BLaER1 treated with 17β-estradiol and CSF1 and Interleukin-3, amounts not matched to agents 10 nM and 100 nM (cell line): ENCODE data around the gene CUX1.
"Not testable (repeated sequence)": the region's sequence is repeated elsewhere in the genome, so short reads cannot be mapped to it uniquely, and the experiment has no call there.

ENCODE experiments used
- H3K27ac ChIP-seq, 11 experiments: shearing (Covaris generic); formaldehyde crosslinking; 2 replicates each; pipeline ENCODE4 v1.8.1; 2022
- H3K27me3 ChIP-seq, 11 experiments: shearing (Covaris generic); formaldehyde crosslinking; 2 replicates each; pipeline ENCODE4 v1.8.1; 2022
- H3K36me3 ChIP-seq, 11 experiments: shearing (Covaris generic); formaldehyde crosslinking; 2 replicates each; pipeline ENCODE4 v1.8.1; 2022
- H3K4me1 ChIP-seq, 10 experiments: shearing (Covaris generic); formaldehyde crosslinking; 2 replicates each; pipeline ENCODE4 v1.8.1; 2022
- H3K4me2 ChIP-seq, 11 experiments: shearing (Covaris generic); formaldehyde crosslinking; 2 replicates each; pipeline ENCODE4 v1.8.1; 2022
- H3K4me3 ChIP-seq, 10 experiments: shearing (Covaris generic); formaldehyde crosslinking; 2 replicates each; pipeline ENCODE4 v1.8.1; 2022
- H3K9ac ChIP-seq, 11 experiments: shearing (Covaris generic); formaldehyde crosslinking; 2 replicates each; pipeline ENCODE4 v1.8.1; 2022
- H3K9me3 ChIP-seq, 11 experiments: shearing (Covaris generic); formaldehyde crosslinking; replicated peaks in 1 of 11; 2 replicates each; pipeline ENCODE4 v1.8.1; 2022
- H4K20me1 ChIP-seq, 11 experiments: shearing (Covaris generic); formaldehyde crosslinking; 2 replicates each; pipeline ENCODE4 v1.8.1; 2022
- Cebpa-rat ChIP-seq, 11 experiments: shearing (Covaris generic); IDR thresholded peaks; 2 replicates each; pipeline ENCODE4 v1.8.1; 2022

Gene CUX1

GRCh38 chr7:102300643-102301221 lies 483.3 kb downstream of the CUX1 start:
- H3K4me1 ChIP-seq: peaks cover 61 to 80% (median 71%) of the 10 kb centered on the region in 10 experiments
- peak overlapping the region in 3 of 11 experiments; percentile 2 to 98 (median 97); a peak in 3 of 22 replicates for H3K27ac ChIP-seq

GRCh38 chr7:102301367-102301766 lies 483.9 kb downstream of the CUX1 start:
- peaks cover 22 to 66% (median 36%) of the 10 kb centered on the region in 11 experiments for H3K36me3 ChIP-seq
- not testable (repeated sequence) for H3K9ac ChIP-seq, H3K9me3 ChIP-seq, H3K27me3 ChIP-seq, H3K4me3 ChIP-seq
- H3K4me2 ChIP-seq: peak overlapping the region in 3 of 11 experiments; percentile 94 to 99 (median 95); a peak in 1 of 22 replicates
- H3K27ac ChIP-seq: peak overlapping the region in 4 of 11 experiments; percentile 29 to 98 (median 94); a peak in 6 of 22 replicates
- H4K20me1 ChIP-seq: peaks cover 5 to 89% (median 46%) of the 10 kb centered on the region in 11 experiments
- H3K4me1 ChIP-seq: peaks cover 61 to 80% (median 71%) of the 10 kb centered on the region in 10 experiments

More at GRCh38 chr7:102300643-102301221, 483.3 kb downstream of the CUX1 start:
- Histone ChIP-seq H3K27me3 (no peaks in the 10 kb centered on the region), H4K20me1 (peaks cover 9 to 96% (median 52%) of the 10 kb centered on the region in 11 experiments), H3K4me3 (no peak overlapping the region), H3K36me3 (peaks cover 22 to 72% (median 40%) of the 10 kb centered on the region in 11 experiments), H3K4me2 (0 out of 22 replicates have a peak overlapping the region, but pooled peaks of 1 of the 11 experiments have one; percentile 99), H3K9me3 (no peaks in the 10 kb centered on the region), H3K9ac (no peak overlapping the region)
- TF ChIP-seq Cebpa-rat (IDR thresholded peaks at IDR 0.05): no peak

GRCh38 chr7:102302025-102302424 lies 484.6 kb downstream of the CUX1 start:
- no peak for TF ChIP-seq Cebpa-rat (IDR thresholded peaks at IDR 0.05)
- peaks cover 65 to 83% (median 75%) of the 10 kb centered on the region in 10 experiments for H3K4me1 ChIP-seq
- no peaks in the 10 kb centered on the region for H3K27me3 ChIP-seq
- H3K9me3 ChIP-seq: no peaks in the 10 kb centered on the region
- H3K9ac ChIP-seq: peak overlapping the region in 5 of 11 experiments; percentile 1 to 74 (median 7); a peak in 6 of 22 replicates
- H3K36me3 ChIP-seq: peaks cover 21 to 59% (median 36%) of the 10 kb centered on the region in 11 experiments
- H3K27ac ChIP-seq: peak overlapping the region in 8 of 11 experiments; percentile 9 to 98 (median 93); a peak in 12 of 22 replicates
- peak overlapping the region; percentile 74 to 99 (median 93); a peak in 18 of 22 replicates for H3K4me2 ChIP-seq
- H4K20me1 ChIP-seq: peaks cover 0 to 83% (median 39%) of the 10 kb centered on the region in 11 experiments; a peak in 19 of 22 replicates
- H3K4me3 ChIP-seq: no peak overlapping the region

GRCh38 chr7:102303669-102304422 lies 486.4 kb downstream of the CUX1 start:
- Histone ChIP-seq H3K4me3 (peak overlapping the region in 7 of 10 experiments; percentile 13 to 47 (median 28); a peak in 7 of 20 replicates), H3K36me3 (peaks cover 26 to 61% (median 44%) of the 10 kb centered on the region in 11 experiments), H3K9me3 (no peaks in the 10 kb centered on the region), H4K20me1 (peaks cover 0 to 80% (median 21%) of the 10 kb centered on the region in 11 experiments; a peak in 13 of 22 replicates), H3K4me1 (peaks cover 83 to 95% (median 89%) of the 10 kb centered on the region in 10 experiments), H3K27me3 (no peaks in the 10 kb centered on the region), H3K4me2 (peak overlapping the region; percentile 74 to 99 (median 93)), H3K9ac (peak overlapping the region; percentile 32 to 83 (median 63); a peak in 19 of 22 replicates), H3K27ac (peak overlapping the region in 10 of 11 experiments; percentile 37 to 98 (median 93); a peak in 19 of 22 replicates)
- TF ChIP-seq Cebpa-rat (IDR thresholded peaks at IDR 0.05): no peak

GRCh38 chr7:102304668-102305067 lies 487.2 kb downstream of the CUX1 start:
- H3K9ac ChIP-seq: peak overlapping the region in 9 of 11 experiments; percentile 38 to 83 (median 63); a peak in 17 of 22 replicates

GRCh38 chr7:102305414-102306268 lies 488.2 kb downstream of the CUX1 start:
- Histone ChIP-seq H3K27me3 (no peaks in the 10 kb centered on the region), H3K9ac (peak overlapping the region in 8 of 11 experiments; percentile 67 to 85 (median 82); a peak in 13 of 22 replicates), H3K4me3 (no peak overlapping the region; a peak in 1 of 20 replicates), H3K9me3 (no peaks in the 10 kb centered on the region), H3K4me1 (peaks cover 75 to 91% (median 86%) of the 10 kb centered on the region in 10 experiments), H3K36me3 (peaks cover 34 to 64% (median 49%) of the 10 kb centered on the region in 11 experiments), H3K27ac (peak overlapping the region in 10 of 11 experiments; percentile 71 to 98 (median 93); a peak in 18 of 22 replicates), H3K4me2 (peak overlapping the region; percentile 81 to 99 (median 94)), H4K20me1 (peaks cover 0 to 64% (median 6%) of the 10 kb centered on the region in 11 experiments; a peak in 12 of 22 replicates)
- peak in 3 of 11 experiments; percentile 37 to 60 (median 56); a peak in 5 of 22 replicates for TF ChIP-seq Cebpa-rat (IDR thresholded peaks at IDR 0.05)

More at GRCh38 chr7:102304668-102305067, 487.2 kb downstream of the CUX1 start:
- H3K9me3 ChIP-seq: no peaks in the 10 kb centered on the region
- H3K27me3 ChIP-seq: no peaks in the 10 kb centered on the region
- no peak for TF ChIP-seq Cebpa-rat (IDR thresholded peaks at IDR 0.05)
- no peak overlapping the region for H3K4me3 ChIP-seq
- peaks cover 31 to 64% (median 49%) of the 10 kb centered on the region in 11 experiments for H3K36me3 ChIP-seq
- peaks cover 77 to 95% (median 86%) of the 10 kb centered on the region in 10 experiments for H3K4me1 ChIP-seq
- peaks cover 0 to 73% (median 16%) of the 10 kb centered on the region in 11 experiments; a peak in 13 of 22 replicates for H4K20me1 ChIP-seq
- H3K27ac ChIP-seq: peak overlapping the region in 9 of 11 experiments; percentile 47 to 98 (median 94); a peak in 17 of 22 replicates
- H3K4me2 ChIP-seq: peak overlapping the region; percentile 74 to 99 (median 93)

- H3K27me3 ChIP-seq: no peaks in the 10 kb centered on the region
- H3K27ac ChIP-seq: peak overlapping the region; percentile 52 to 98 (median 92); a peak in 21 of 22 replicates
- H3K9ac ChIP-seq: peak overlapping the region; percentile 49 to 85 (median 81); a peak in 21 of 22 replicates
- H3K4me3 ChIP-seq: peak overlapping the region; percentile 8 to 63 (median 40); a peak in 17 of 20 replicates
- H3K9me3 ChIP-seq: no peaks in the 10 kb centered on the region
- peaks cover 0 to 51% (median 2%) of the 10 kb centered on the region in 11 experiments; a peak in 10 of 22 replicates for H4K20me1 ChIP-seq
- TF ChIP-seq Cebpa-rat (IDR thresholded peaks at IDR 0.05): peak in 8 of 11 experiments; percentile 33 to 93 (median 76); a peak in 14 of 22 replicates
- peaks cover 25 to 64% (median 45%) of the 10 kb centered on the region in 11 experiments for H3K36me3 ChIP-seq
- peaks cover 74 to 97% (median 89%) of the 10 kb centered on the region in 10 experiments for H3K4me1 ChIP-seq
- H3K4me2 ChIP-seq: peak overlapping the region; percentile 81 to 99 (median 94)
Observed at GRCh38 chr7:102306916-102307677, 489.7 kb downstream of the CUX1 start.
